Breast epithelium (tissue), 4 donors: Measurements from ENCODE around the gene RPL13. TPM values are rescaled to one million over a fixed set of nuclear protein-coding genes. Genes with fewer than 3 reads are reported as not detected.
"Not testable (repeated sequence)": the region's sequence is repeated elsewhere in the genome, so short reads cannot be mapped to it uniquely, and the experiment has no call there.

Experiments
- DNase-seq, 2 donors: peaks; one replicate each; pipeline ENCODE4 v3.0.0-alpha.2; 2019; ENCODE audit warnings: low spot score in 2 of 2
- H3K27ac ChIP-seq, 2 donors: fragments of 200-600 bp; sonication (generic) in 1 of 2; one replicate each; pipeline ENCODE4 v1.5.1; 2016 to 2019; ENCODE audit warnings: mild to moderate bottlenecking in 1 of 2
- H3K27me3 ChIP-seq, 2 donors: fragments of 200-600 bp; sonication (generic) in 1 of 2; one replicate each; pipeline versions ENCODE4 v1.5.1 to v1.6.0; 2017 to 2019; ENCODE audit warnings: control low read depth in 1 of 2, mild to moderate bottlenecking in 1 of 2
- H3K36me3 ChIP-seq: fragments of 200-600 bp; one replicate; pipeline ENCODE4 v1.5.1; 2019
- H3K4me1 ChIP-seq, 2 donors: fragments of 200-600 bp; sonication (generic); one replicate each; pipeline ENCODE4 v1.5.1; 2016 to 2019; ENCODE audit warnings: control low read depth in 1 of 2
- H3K4me3 ChIP-seq, 3 donors: fragments of 200-600 bp; sonication (generic); 1 replicate in 2 of 3; 2 replicates in 1 of 3; pipeline ENCODE4 v1.5.1; 2016 to 2019; ENCODE audit warnings: mild to moderate bottlenecking in 3 of 3, moderate library complexity in 2 of 3
- H3K9me3 ChIP-seq, 2 donors: fragments of 200-600 bp; sonication (generic) in 1 of 2; one replicate each; pipeline ENCODE4 v1.5.1; 2016 to 2019; ENCODE audit warnings: control low read depth in 1 of 2
- POLR2A ChIP-seq: fragments of 450-650 bp; IDR thresholded peaks from one replicate; pipeline ENCODE4 v1.6.1; 2016; ENCODE audit warnings: antibody characterized with exemption, mild to moderate bottlenecking, moderate library complexity
- POLR2AphosphoS5 ChIP-seq, 3 donors: sonication (generic); formaldehyde crosslinking; IDR thresholded peaks; one replicate each; pipeline ENCODE4 v1.6.1; 2017; ENCODE audit warnings: antibody characterized with exemption in 3 of 3
- intact Hi-C: fragments of 100-400 bp; cut with DNase I; formaldehyde crosslinking; loops from one replicate; pipeline ENCODE4 v1.15.1; 2023; ENCODE audit warnings: low total_unique reads
- total RNA-seq, 3 donors: library from RNA; depleted of rRNA; stranded (reverse); fragments of >200 nt; gene quantifications; one replicate each; pipeline ENCODE4 v1.1.0, GENCODE V29; 2016
- TF ChIP-seq, protein P1 (sequence below), 3 donors: fragments of 450-650 bp; IDR thresholded peaks; one replicate each; pipeline ENCODE4 v1.5.1; 2016 to 2017; ENCODE audit warnings: antibody characterized with exemption in 3 of 3, mild to moderate bottlenecking in 3 of 3, moderate library complexity in 3 of 3

Gene RPL13
- total RNA-seq, 3 donors from 2014 or later, result 5,075 to 6,295 (median 5,484) TPM

DNA sequence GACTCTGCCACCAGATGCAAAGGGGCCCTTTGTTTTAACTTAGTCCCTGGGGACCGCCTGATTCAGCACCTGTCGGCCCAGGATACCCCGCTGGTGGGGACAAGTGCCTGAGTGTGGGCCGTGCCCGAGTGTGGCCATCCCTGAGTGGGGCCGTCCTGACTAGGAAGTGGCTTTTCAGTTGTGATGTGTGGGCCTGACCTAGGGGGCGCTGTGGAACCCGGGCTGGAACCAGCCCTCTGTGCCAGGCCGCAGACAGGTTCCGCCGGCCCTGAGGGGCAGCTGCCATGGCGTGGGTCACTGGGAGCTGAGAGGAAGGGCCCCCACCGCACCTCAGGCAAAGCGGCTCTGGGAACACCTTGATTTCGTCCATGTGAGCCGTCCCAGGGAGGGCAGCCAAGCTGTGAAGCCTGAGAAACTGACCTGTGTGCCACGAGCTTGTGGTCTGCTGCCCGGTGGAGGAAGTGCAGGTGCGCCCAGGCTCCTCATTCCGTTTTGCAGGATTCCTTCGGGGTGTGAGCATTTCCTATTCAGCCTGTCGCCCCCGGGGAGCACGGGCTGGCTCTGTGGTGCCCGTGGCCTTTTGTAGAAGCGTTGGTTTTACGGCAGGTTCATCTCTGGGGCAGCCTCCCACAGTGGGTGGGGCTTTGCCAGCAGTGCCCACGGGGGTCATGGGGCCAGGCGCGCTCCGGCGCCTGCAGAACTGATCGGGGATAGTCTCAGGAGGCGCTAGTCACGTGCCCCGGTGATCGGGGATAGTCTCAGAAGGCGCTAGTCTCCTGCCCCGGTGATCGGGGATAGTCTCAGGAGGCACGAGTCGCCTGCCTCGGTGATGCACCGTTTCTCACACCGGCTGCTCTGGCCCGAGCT, 5.3 kb downstream of the RPL13 start:
- peak; percentile 61 to 65 for DNase-seq
- peaks cover 0 to 16% of the 10 kb centered on the region in 2 donors for H3K27me3 ChIP-seq
- peak overlapping the region; percentile 51 to 74 for H3K27ac ChIP-seq
- no peaks in the 10 kb centered on the region for H3K9me3 ChIP-seq
- H3K4me1 ChIP-seq, result peaks cover 13 to 14% of the 10 kb centered on the region in 2 donors
- no peaks in the 10 kb centered on the region for H3K36me3 ChIP-seq
- peak overlapping the region in 2 of 3 donors; percentile 26 to 54 for H3K4me3 ChIP-seq
- TF ChIP-seq, protein P1, sequence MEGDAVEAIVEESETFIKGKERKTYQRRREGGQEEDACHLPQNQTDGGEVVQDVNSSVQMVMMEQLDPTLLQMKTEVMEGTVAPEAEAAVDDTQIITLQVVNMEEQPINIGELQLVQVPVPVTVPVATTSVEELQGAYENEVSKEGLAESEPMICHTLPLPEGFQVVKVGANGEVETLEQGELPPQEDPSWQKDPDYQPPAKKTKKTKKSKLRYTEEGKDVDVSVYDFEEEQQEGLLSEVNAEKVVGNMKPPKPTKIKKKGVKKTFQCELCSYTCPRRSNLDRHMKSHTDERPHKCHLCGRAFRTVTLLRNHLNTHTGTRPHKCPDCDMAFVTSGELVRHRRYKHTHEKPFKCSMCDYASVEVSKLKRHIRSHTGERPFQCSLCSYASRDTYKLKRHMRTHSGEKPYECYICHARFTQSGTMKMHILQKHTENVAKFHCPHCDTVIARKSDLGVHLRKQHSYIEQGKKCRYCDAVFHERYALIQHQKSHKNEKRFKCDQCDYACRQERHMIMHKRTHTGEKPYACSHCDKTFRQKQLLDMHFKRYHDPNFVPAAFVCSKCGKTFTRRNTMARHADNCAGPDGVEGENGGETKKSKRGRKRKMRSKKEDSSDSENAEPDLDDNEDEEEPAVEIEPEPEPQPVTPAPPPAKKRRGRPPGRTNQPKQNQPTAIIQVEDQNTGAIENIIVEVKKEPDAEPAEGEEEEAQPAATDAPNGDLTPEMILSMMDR (IDR thresholded peaks at IDR 0.05), result peak in 2 of 3 donors; percentile 32 to 59
- TF ChIP-seq POLR2AphosphoS5 (IDR thresholded peaks at IDR 0.05), result no peak
- TF ChIP-seq POLR2A, result no peak
- intact Hi-C loops, result no loop called here

DNA sequence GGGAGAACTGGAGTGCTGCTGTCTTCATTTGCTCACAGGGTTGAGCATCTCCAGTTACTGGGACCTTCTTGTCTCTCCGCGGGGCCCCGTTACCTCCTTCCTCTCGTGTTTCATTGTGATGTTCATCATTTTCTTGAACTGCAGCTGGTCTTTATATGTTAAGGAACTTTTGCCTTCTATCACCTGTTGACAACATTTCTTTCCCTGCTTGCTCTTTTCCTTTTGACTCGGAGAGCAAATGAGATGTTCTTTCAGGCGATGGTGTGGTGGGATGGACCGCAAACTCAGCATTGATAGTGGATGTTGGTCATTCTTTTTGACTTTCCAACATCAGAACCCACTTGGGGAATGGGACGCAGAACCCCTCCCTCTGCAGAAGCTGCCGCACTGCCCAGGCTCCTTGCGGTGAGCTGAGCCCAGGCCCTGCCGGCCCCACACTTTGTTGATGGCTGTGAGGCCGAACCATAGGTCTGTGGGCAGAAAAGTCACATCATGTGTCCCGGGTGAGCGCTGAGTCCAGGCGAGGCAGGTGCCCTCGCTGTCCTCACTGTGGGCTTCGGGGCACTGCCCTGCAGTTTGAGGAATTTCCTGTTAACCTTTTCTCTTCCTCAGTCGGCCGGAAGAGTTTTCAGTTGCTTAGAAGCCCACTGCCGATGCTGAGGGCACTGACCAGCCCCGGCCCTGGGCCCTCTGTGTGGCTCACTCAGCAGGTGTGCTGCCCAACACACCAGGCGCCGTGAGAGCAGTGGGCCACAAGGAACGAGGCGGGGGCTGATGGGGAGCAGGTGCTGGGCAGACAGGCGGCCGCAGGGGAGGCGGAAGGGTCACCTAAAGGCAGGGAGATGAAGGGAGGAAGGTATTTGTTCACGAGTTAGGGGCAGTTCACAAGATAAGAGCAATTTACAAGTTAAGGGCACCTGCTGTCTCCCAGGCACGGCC, 7.4 kb downstream of the RPL13 start:
- no peak for DNase-seq

DNA sequence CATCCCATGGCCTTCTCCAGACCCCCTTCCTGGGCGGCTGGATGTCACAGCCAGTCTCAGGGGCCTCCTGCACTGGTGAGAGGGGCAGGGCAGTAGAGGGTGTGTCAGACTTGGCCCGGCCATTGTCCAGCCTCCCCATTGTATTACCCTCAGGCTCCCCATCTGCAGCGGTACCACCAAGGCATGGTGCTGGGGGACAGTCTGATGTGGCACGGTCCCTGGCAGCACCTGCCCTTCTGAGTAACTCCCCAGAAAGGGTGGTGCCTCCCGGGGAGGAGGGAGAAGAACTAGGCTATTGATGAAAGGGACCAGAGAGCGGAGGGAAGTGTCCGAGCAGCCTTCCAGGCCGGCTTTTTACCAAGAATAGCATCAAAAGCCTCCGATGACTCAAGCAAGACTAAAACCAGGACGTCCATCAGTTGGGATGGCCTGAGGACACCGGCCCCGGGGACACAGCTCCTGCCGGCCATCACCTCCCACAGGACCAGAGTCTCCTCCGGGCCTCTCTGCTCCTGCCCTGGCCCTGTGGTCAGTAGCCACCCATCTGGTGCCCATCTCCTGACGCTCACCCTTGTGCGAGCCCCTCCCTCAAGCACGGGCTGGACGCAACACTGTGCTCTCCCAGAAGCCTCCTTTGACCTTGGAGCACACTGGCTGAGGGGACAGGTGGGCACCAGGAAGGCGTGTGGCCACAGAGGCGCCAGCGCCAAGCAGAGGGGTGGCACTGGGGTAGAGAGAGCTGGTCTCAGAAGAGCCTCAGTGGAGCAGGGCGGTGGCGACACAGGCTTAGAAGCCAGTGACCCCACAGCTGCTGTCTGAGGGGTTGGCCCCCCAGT, 9.2 kb downstream of the RPL13 start:
- Histone ChIP-seq H3K9me3 (no peaks in the 10 kb centered on the region), H3K27me3 (peaks cover 3 to 41% of the 10 kb centered on the region in 2 donors), H3K36me3 (no peaks in the 10 kb centered on the region), H3K4me3 (no peak overlapping the region), H3K4me1 (peaks cover 16 to 20% of the 10 kb centered on the region in 2 donors), H3K27ac (no peak overlapping the region)
- TF ChIP-seq POLR2AphosphoS5 (IDR thresholded peaks at IDR 0.05), result no peak
- no peak for TF ChIP-seq POLR2A
- TF ChIP-seq, protein P1 (IDR thresholded peaks at IDR 0.05), result no peak
- DNase-seq, result no peak
- intact Hi-C loops, result no loop called here

More for the DNA sequence above, 7.4 kb downstream of the RPL13 start:
- Histone ChIP-seq H3K9me3 (no peaks in the 10 kb centered on the region), H3K27me3 (peaks cover 0 to 28% of the 10 kb centered on the region in 2 donors), H3K27ac (no peak overlapping the region), H3K4me1 (peaks cover 13 to 14% of the 10 kb centered on the region in 2 donors), H3K36me3 (no peaks in the 10 kb centered on the region), H3K4me3 (no peak overlapping the region)
- intact Hi-C loops, result no loop called here
- no peak for TF ChIP-seq POLR2AphosphoS5 (IDR thresholded peaks at IDR 0.05)
- TF ChIP-seq POLR2A, result no peak
- TF ChIP-seq, protein P1 (IDR thresholded peaks at IDR 0.05), result no peak

DNA sequence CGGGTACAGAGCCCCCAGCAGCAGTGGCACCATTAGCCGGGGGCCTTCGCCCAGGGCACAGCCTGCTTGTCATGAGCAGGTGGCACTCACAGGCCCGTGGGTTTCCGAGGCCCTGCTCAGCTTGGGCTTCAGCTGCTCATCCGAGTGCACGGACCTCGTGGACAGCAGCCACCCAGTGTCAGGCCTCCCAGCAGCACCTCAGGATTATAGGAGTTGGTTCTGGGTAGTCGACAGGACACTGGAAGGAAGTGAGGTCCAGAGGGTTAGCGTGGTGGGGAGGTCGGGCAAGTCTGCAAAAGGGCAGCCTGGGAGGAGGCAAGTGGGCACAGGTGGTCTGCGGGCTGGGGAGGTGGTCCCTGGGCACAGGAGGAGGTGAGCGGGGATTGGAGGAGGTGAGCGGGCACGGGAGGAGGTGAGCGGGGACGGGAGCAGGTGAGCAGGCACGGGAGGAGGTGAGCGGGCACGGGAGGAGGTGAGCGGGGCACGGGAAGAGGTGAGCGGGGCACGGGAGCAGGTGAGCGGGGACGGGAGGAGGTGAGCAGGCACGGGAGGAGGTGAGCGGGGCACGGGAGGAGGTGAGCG, 10.0 kb downstream of the RPL13 start:
- Histone ChIP-seq H3K27me3 (peaks cover 10 to 48% of the 10 kb centered on the region in 2 donors), H3K9me3 (no peaks in the 10 kb centered on the region), H3K27ac (no peak overlapping the region), H3K4me3 (no peak overlapping the region), H3K36me3 (no peaks in the 10 kb centered on the region), H3K4me1 (peaks cover 17 to 21% of the 10 kb centered on the region in 2 donors)
- intact Hi-C loops, result no loop called here
- TF ChIP-seq POLR2A, result no peak
- TF ChIP-seq, protein P1 (IDR thresholded peaks at IDR 0.05), result no peak
- DNase-seq, result no peak

DNA sequence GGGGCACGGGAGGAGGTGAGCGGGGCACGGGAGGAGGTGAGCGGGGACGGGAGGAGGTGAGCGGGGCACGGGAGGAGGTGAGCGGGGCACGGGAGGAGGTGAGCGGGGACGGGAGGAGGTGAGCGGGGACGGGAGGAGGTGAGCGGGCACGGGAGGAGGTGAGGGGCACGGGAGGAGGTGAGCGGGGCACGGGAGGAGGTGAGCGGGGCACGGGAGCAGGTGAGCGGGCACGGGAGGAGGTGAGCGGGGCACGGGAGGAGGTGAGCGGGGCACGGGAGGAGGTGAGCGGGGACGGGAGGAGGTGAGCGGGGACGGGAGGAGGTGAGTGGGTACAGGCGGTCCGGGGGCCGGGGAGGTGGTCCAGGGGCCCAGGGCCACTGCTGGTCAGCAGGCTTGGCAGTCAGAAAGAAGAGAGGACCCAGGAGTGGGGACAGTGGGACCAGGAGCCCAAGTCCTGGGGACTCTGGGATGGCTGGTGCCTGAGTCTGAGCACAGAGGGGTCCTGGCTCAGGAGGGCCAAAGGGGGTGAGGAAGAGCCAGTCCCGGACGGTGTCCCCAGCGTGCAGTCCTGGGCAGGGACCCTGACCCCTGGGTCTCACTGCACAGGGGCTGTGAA, 10.6 kb downstream of the RPL13 start:
- H3K4me3 ChIP-seq, H3K36me3 ChIP-seq, H3K27ac ChIP-seq, intact Hi-C loops, DNase-seq, H3K9me3 ChIP-seq: not testable (repeated sequence)
- Histone ChIP-seq H3K4me1 (peaks cover 11 to 15% of the 10 kb centered on the region in 2 donors), H3K27me3 (peaks cover 12 to 52% of the 10 kb centered on the region in 2 donors)
